B cell (primary cell): ENCODE data around the gene TTC8. TPM values are rescaled to one million over a fixed set of nuclear protein-coding genes. Genes with fewer than 3 reads are reported as not detected.

Experiments used
- ATAC-seq: fragments of 200-7000 bp; cut with Tn5 transposase; one replicate; pipeline ENCODE4 v1.10.0; 2021; ENCODE audit warnings: low read depth, mild to moderate bottlenecking, moderate number of reproducible peaks, moderate library complexity
- CTCF ChIA-PET: fragments of 350-600 bp; sonication (Branson Sonifier 250); formaldehyde crosslinking; loops from one replicate; lab custom pipeline; 2021; ENCODE audit warnings: antibody characterized with exemption, inconsistent platforms; lab: Charles Lee
- POLR2A ChIA-PET: fragments of 350-600 bp; sonication (Branson Sonifier 250); formaldehyde crosslinking; loops from one replicate; lab custom pipeline; 2021; ENCODE audit warnings: antibody characterized with exemption; lab: Charles Lee
- DNase-seq: peaks from one replicate; pipeline ENCODE4 v3.0.0; 2013
- H2AFZ ChIP-seq: 2 replicates; pipeline ENCODE4 v1.6.1; 2012; ENCODE audit warnings: mild to moderate bottlenecking, low read depth, low read length; ENCODE audit not compliant: insufficient read depth, poor library complexity, severe bottlenecking
- H3K27ac ChIP-seq, 2 donors: 1 replicate in 1 of 2; 2 replicates in 1 of 2; pipeline ENCODE4 v1.5.1; 2012 to 2013; ENCODE audit warnings: low read length in 2 of 2, mild to moderate bottlenecking in 2 of 2, moderate library complexity in 1 of 2
- H3K27me3 ChIP-seq, 4 experiments: fragments of 200-600 bp in 1 of 4; sonication (generic) in 1 of 4; replicated peaks in 1 of 4; 1 replicate in 2 of 4; 2 replicates in 2 of 4; pipeline versions ENCODE4 v1.6.1 to v1.7.0; 2013 to 2016; ENCODE audit warnings: low read length in 3 of 4, mild to moderate bottlenecking in 2 of 4, mixed read lengths in 1 of 4, moderate library complexity in 1 of 4; ENCODE audit not compliant: insufficient read depth in 4 of 4, control insufficient read depth in 3 of 4; ENCODE audit errors: control extremely low read depth in 1 of 4
- H3K36me3 ChIP-seq, 2 experiments: replicated peaks in 1 of 2; 1 replicate in 1 of 2; 2 replicates in 1 of 2; pipeline versions ENCODE4 v1.6.1 to v1.7.1; 2013; ENCODE audit warnings: low read length in 1 of 2; ENCODE audit not compliant: insufficient read depth in 2 of 2, control insufficient read depth in 1 of 2; ENCODE audit errors: control extremely low read depth in 1 of 2, extremely low read depth in 1 of 2
- H3K4me1 ChIP-seq, 2 donors: fragments of 200-600 bp in 1 of 2; sonication (generic) in 1 of 2; 1 replicate in 1 of 2; 2 replicates in 1 of 2; pipeline versions ENCODE4 v1.5.1 to v1.6.1; 2013 to 2017; ENCODE audit warnings: low read length in 2 of 2; ENCODE audit not compliant: control insufficient read depth in 2 of 2, insufficient read depth in 2 of 2
- H3K4me2 ChIP-seq: replicated peaks from 2 replicates; pipeline ENCODE3; 2012; ENCODE audit warnings: mild to moderate bottlenecking, low read depth, low read length; ENCODE audit not compliant: poor library complexity, severe bottlenecking
- H3K4me3 ChIP-seq, 5 experiments: fragments of 200-600 bp in 1 of 5; sonication (generic) in 1 of 5; 1 replicate in 3 of 5; 2 replicates in 2 of 5; pipeline versions ENCODE4 v1.5.1 to v1.7.0; 2011 to 2016; ENCODE audit warnings: low read length in 4 of 5, mild to moderate bottlenecking in 4 of 5, low read depth in 2 of 5, control low read depth in 1 of 5, moderate library complexity in 1 of 5; ENCODE audit not compliant: insufficient read depth in 1 of 5; ENCODE audit errors: control extremely low read depth in 1 of 5, extremely low read depth in 1 of 5
- H3K79me2 ChIP-seq: fragments of 200-600 bp; sonication (generic); one replicate; pipeline ENCODE4 v1.6.0; 2016; ENCODE audit warnings: low read length; ENCODE audit not compliant: control insufficient read depth, insufficient read depth
- H3K9ac ChIP-seq: fragments of 200-600 bp; sonication (generic); 2 replicates; pipeline ENCODE4 v1.6.1; 2017; ENCODE audit warnings: mild to moderate bottlenecking, low read length, moderate library complexity
- H3K9me3 ChIP-seq, 3 donors: one replicate each; pipeline versions ENCODE4 v1.6.1 to v1.7.1; 2013; ENCODE audit warnings: low read length in 2 of 3; ENCODE audit not compliant: control insufficient read depth in 2 of 3, insufficient read depth in 1 of 3; ENCODE audit errors: control extremely low read depth in 1 of 3
- H4K20me1 ChIP-seq: 2 replicates; pipeline ENCODE4 v1.6.0; 2012; ENCODE audit warnings: mild to moderate bottlenecking, low read length; ENCODE audit not compliant: insufficient read depth, control insufficient read depth, poor library complexity, severe bottlenecking
- H3K27ac Mint-ChIP-seq: one replicate; pipeline ENCODE4 v1.8.0; 2021; ENCODE audit warnings: mixed read lengths
- H3K27me3 Mint-ChIP-seq: one replicate; pipeline ENCODE4 v1.8.0; 2021; ENCODE audit warnings: mixed read lengths
- H3K4me1 Mint-ChIP-seq: one replicate; pipeline ENCODE4 v1.8.0; 2021; ENCODE audit warnings: mixed read lengths
- H3K4me3 Mint-ChIP-seq: one replicate; pipeline ENCODE4 v1.8.0; 2021; ENCODE audit warnings: mixed read lengths
- H3K9me3 Mint-ChIP-seq: one replicate; pipeline ENCODE4 v1.8.0; 2022; ENCODE audit warnings: mixed read lengths; ENCODE audit not compliant: insufficient read depth
- CTCF ChIP-seq: fragments of 200-600 bp; IDR thresholded peaks from one replicate; pipeline ENCODE4 v1.8.0; 2022; ENCODE audit warnings: antibody characterized with exemption, mild to moderate bottlenecking
- EZH2 ChIP-seq: IDR thresholded peaks from 2 replicates; pipeline ENCODE4 v1.6.1; 2012; ENCODE audit warnings: borderline replicate concordance, low read depth, mild to moderate bottlenecking, moderate library complexity, low read length; ENCODE audit not compliant: insufficient read depth, poor library complexity, severe bottlenecking
- WGBS: methylation state at CpG from one replicate; pipeline ENCODE4 v1.1.5; 2013; ENCODE audit warnings: missing lambda C conversion rate; ENCODE audit not compliant: insufficient coverage; 5-methylcytosine and 5-hydroxymethylcytosine counted together
- intact Hi-C: fragments of 100-400 bp; cut with micrococcal nuclease; formaldehyde crosslinking; loops from one replicate; pipeline ENCODE4 v1.10.0; 2022
- polyA plus RNA-seq: library from polyadenylated mRNA; depleted of rRNA; stranded (reverse); fragments of >200 nt; gene quantifications from 2 replicates; pipeline ENCODE4 v1.2.3, GENCODE V29; 2012
- total RNA-seq, 2 donors: library from RNA; stranded (reverse); fragments of 120-200 nt in 1 of 2; gene quantifications; 1 replicate in 1 of 2; 2 replicates in 1 of 2; pipeline versions ENCODE4 v1.2.3 to v1.2.4, GENCODE V29; 2013 to 2022

Gene TTC8
- total and polyA plus RNA-seq, 2 donors (not counting 1 experiment from before 2014, with no cell fraction given), result 2.7 to 7.2 TPM

GRCh38 chr14:88868558-88869159 is 44.2 kb downstream of the TTC8 start:
- peak; percentile 33 for DNase-seq
- H3K27ac ChIP-seq, result no peak overlapping the region
- H3K36me3 ChIP-seq, result no peaks in the 10 kb centered on the region
- H3K4me3 ChIP-seq, result no peak overlapping the region
- no peaks in the 10 kb centered on the region for H3K79me2 ChIP-seq
- ATAC-seq, result no peak
- no peaks in the 10 kb centered on the region for H3K27me3 ChIP-seq
- no peak overlapping the region for H3K4me3 Mint-ChIP-seq
- intact Hi-C loops, result loop anchor here (1.0 kb wide), 1 partner anchor 201 kb away; no protein-coding TSS in a partner anchor
- H3K9ac ChIP-seq, result no peak overlapping the region
- no peaks in the 10 kb centered on the region for H3K9me3 Mint-ChIP-seq
- POLR2A ChIA-PET, result no interaction called here
- H4K20me1 ChIP-seq, result no peaks in the 10 kb centered on the region
- H3K27ac Mint-ChIP-seq, result no peak overlapping the region
- CTCF ChIA-PET, result interaction anchor here (0.6 to 6.6 kb wide), 5 partner anchors 10 to 1090 kb away, joined by 3 to 77 read pairs (median 4); no protein-coding TSS in a partner anchor
- TF ChIP-seq EZH2 (no peak), CTCF (peak; percentile 43)
- no peaks in the 10 kb centered on the region for H3K9me3 ChIP-seq
- H3K4me2 ChIP-seq, result no peak overlapping the region
- no peaks in the 10 kb centered on the region for H3K4me1 ChIP-seq
- no peaks in the 10 kb centered on the region for H3K27me3 Mint-ChIP-seq
- no peaks in the 10 kb centered on the region for H3K4me1 Mint-ChIP-seq
- no peak overlapping the region for H2AFZ ChIP-seq

GRCh38 chr14:88870777-88871176 is 46.3 kb downstream of the TTC8 start:
- CTCF ChIA-PET, result interaction anchor here (6.6 kb wide), 1 partner anchor 203 kb away, joined by 77 read pairs; no protein-coding TSS in a partner anchor
- POLR2A ChIA-PET, result no interaction called here
- WGBS, result 96% methylated on average over 6 of the region's 7 CpGs

More at GRCh38 chr14:88870777-88871176, 46.3 kb downstream of the TTC8 start:
- TF ChIP-seq CTCF (no peak), EZH2 (no peak)
- Histone ChIP-seq H3K4me2 (no peak overlapping the region), H3K79me2 (no peaks in the 10 kb centered on the region), H3K27me3 (no peaks in the 10 kb centered on the region), H3K27ac (no peak overlapping the region), H3K9me3 (no peaks in the 10 kb centered on the region), H2AFZ (no peak overlapping the region), H4K20me1 (no peaks in the 10 kb centered on the region), H3K9ac (no peak overlapping the region), H3K36me3 (no peaks in the 10 kb centered on the region), H3K4me1 (no peaks in the 10 kb centered on the region), H3K4me3 (no peak overlapping the region)
- ATAC-seq, result no peak
- Mint-ChIP-seq H3K4me3 (no peak overlapping the region), H3K9me3 (no peaks in the 10 kb centered on the region), H3K27me3 (no peaks in the 10 kb centered on the region), H3K27ac (no peak overlapping the region), H3K4me1 (no peaks in the 10 kb centered on the region)
- DNase-seq, result no peak
- intact Hi-C loops, result no loop called here
